ENCODE measurements around the gene DHRSX.

The DHRSX gene

DNA sequence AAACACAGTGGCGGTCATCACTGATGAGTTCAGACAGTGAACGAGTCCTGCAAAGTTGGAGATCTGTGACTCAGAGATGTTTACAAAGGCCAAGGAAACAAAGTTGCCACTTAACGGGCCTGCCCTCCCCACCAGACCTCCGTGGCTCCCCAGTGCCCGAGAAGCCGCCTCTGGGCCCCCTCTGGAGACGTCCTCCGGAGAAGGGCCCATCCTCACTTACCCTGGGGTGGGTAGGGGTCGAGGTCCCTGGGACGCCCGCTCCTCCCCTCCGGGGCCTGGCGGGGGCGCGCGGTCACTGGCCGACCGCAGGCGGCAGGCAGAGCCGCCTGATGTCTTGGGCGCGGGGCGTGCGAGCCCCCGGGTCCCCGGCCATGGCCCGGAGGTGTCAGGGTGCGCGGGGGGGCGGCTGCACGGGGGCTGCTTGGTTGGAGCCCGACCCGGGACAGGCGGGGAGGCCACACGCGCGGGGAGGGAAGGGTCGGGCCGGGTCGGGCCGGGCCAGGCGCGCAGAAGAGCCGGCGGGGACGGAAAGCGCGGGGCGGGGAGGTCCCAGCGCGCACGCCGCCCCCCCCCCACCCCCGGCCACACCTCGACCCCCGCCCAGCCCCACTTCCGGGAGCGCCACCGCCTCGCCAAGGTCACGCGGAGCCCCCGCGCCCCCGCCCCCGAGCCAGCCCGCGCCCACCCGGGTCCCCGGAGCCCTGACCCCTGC is 529 bp downstream of the DHRSX start:
- peak overlapping the region; percentile 76 for H3K27ac ChIP-seq
- TF ChIP-seq, protein P1, sequence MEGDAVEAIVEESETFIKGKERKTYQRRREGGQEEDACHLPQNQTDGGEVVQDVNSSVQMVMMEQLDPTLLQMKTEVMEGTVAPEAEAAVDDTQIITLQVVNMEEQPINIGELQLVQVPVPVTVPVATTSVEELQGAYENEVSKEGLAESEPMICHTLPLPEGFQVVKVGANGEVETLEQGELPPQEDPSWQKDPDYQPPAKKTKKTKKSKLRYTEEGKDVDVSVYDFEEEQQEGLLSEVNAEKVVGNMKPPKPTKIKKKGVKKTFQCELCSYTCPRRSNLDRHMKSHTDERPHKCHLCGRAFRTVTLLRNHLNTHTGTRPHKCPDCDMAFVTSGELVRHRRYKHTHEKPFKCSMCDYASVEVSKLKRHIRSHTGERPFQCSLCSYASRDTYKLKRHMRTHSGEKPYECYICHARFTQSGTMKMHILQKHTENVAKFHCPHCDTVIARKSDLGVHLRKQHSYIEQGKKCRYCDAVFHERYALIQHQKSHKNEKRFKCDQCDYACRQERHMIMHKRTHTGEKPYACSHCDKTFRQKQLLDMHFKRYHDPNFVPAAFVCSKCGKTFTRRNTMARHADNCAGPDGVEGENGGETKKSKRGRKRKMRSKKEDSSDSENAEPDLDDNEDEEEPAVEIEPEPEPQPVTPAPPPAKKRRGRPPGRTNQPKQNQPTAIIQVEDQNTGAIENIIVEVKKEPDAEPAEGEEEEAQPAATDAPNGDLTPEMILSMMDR (conservative IDR thresholded peaks at IDR 0.05): peak; percentile 22; the same call in 1 of the 2 replicates
- peak; percentile 54 for TF ChIP-seq ZFX (IDR thresholded peaks at IDR 0.05)

DNA sequence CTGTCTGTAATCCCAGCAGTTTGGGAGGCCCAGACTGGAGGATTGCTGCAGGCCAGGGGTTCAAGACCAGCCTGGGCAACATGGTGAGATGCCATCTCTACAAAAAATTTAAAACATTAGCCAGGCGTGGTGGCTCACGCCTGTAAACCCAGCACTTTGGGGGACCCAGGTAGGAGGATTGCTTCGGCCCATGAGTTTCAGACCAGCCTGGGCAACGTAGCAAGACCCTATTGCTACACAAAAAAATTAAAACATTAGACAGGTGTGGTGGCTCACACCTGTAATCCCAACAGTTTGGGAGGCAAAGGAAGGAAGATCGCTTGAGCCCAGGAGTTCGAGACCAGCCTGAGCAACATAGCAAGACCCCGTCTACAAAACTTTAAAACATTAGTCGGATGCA is 1.3 kb downstream of the DHRSX start:
- TF ChIP-seq ZFX (IDR thresholded peaks at IDR 0.05): no peak
- H3K27ac ChIP-seq: no peak overlapping the region

DNA sequence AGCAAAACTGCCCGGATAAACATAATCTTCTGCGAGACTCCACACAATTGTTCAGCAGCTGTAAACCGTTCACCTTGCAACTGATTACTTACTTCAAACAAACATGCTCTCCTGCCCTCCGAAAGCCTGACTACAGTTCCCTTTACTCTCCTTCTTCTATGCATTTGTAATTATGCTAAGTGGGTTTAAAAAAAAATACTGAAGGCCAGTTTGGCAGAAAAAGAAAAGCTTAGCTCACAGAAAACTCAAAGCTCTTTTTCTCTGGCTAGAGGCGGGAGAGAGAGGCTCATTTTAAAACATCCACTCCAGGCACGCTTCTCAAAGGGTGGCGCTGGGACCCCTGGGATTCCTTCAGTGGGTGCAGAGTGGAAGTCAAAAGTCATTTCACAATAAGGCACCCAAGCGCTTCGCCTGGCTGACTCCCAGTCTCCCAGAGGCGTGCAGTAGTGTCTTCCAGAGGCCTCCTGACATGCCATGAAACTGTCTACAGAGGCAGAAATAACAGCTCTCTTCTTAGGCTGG is 1.9 kb downstream of the DHRSX start:
- H3K27ac ChIP-seq: no peak overlapping the region
- TF ChIP-seq, protein P1 (conservative IDR thresholded peaks at IDR 0.05): no peak
- TF ChIP-seq ZFX (IDR thresholded peaks at IDR 0.05): no peak

DNA sequence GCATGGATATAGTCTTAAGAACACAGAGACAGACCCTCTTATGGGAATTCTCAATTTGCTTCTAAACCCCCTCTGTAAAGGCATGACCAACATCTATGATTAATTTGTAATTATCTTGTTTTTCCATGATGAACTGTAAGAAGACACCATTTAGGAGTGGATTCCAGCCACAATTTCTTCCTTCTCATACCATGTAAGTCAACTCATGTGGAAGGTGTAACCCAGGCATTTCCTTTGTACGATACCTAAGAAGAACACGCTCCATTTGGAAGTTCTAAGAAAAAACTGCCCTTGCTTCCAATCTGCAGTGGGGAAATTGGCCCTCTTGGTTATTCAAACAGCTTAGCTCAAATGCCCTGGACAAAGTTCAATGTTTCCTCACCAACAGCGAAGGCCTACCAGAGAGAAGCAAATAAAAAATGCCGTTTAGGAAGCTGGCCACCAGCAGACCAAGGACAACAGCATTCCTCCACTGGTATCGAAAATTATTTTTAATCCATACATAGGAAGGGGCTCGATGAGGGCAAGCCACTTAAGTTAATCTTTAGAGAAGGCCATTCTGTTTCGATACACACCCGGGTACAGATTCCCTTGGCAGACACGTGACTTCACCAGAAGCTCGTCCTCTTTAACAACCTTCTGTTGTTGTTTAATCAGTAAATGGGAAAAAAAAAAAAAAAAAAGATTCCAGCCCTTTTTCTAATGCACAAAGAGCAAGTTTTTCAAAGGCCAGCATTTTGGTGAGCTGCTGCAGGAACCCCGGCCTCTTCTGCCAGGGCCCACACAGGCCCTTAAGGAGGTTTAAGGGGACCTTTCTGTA is 2.6 kb downstream of the DHRSX start:
- H3K27ac ChIP-seq: no peak overlapping the region

DNA sequence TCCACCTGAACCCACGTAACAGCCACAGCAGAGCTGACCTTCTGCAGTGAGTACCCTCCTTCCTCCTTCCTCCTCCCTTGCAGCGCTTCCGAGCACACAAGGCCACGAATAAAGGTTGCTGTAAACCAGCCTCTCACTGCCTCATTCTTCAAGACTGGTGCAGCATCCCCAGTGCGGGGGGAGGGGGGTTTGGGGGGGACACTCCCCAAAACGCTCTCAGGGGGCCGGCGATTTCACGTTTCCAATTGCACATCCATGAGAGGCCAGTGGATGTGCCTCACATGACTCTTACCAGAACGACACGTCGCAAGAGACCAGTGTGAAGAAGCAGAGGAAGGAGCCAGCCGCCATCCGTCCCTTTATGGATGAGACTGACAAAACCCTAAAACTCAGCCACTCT is 5.2 kb downstream of the DHRSX start:
- TF ChIP-seq, protein P1 (conservative IDR thresholded peaks at IDR 0.05): no peak
- no peak for TF ChIP-seq ZFX (IDR thresholded peaks at IDR 0.05)

More for the DNA sequence above, 2.6 kb downstream of the DHRSX start:
- TF ChIP-seq, protein P1 (conservative IDR thresholded peaks at IDR 0.05): no peak
- no peak for TF ChIP-seq ZFX (IDR thresholded peaks at IDR 0.05)

DNA sequence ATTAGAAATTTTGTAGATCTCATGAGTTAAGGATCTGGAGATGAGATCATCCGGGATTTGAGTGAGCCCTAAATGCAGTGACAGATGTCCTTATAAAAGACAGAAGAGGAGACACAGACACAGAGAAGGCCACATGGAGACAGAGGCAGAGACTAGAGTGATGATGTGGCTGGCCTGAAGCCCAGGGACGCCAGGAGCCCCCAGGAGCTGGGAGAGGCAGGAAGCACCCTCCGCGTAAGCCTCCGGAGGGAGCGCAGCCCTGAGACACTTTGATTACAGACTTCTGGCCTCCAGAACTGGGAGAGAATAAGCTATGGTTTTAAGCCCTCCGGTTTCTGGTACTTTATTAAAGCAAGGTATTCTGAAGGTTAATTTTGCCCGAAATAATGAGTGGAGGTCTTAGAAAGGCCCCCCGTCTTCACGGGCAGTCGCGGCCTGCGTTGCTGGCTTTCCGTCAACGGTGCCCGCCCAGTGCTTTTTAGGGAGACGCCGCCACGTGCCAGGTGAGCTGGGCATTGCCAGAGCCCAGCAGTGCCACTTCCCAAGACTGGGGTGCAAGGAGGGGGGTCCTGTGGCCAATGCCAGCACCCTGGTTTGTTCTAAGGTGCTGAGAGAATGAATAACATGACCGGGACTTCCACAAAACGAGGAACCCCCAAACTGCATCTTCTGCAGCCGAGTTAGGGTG is 8.1 kb downstream of the DHRSX start:
- H3K27ac ChIP-seq: no peak overlapping the region
- TF ChIP-seq, protein P1 (conservative IDR thresholded peaks at IDR 0.05): no peak
- no peak for TF ChIP-seq ZFX (IDR thresholded peaks at IDR 0.05)

More for the DNA sequence above, 5.2 kb downstream of the DHRSX start:
- H3K27ac ChIP-seq: no peak overlapping the region

DNA sequence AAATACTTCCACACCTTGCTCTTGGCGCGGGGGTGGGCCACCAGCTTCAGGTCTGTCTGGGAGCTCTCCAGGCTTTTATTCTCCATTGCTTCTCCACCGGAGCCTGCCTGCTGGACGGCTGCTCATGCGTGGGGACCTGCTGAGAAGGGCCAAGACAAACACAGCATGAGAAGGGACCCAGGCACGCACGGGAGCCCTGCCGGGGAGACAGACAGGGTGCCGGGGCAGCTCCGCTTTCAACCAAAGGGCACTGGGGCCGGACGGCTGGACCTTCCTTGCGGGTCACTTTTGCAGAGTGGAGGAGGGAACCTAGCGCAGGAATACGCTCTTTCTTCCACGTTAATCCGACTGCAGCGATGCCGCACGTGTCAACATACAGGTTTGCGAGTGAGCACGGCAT is 10.1 kb downstream of the DHRSX start:
- no peak overlapping the region for H3K27ac ChIP-seq
- TF ChIP-seq, protein P1 (conservative IDR thresholded peaks at IDR 0.05): no peak
- TF ChIP-seq ZFX (IDR thresholded peaks at IDR 0.05): no peak

All from C4-2B (cell line).